NCI-H1105 treated with DMSO at 0.1 percent for 48 hours (cell line): Measurements from ENCODE around the gene USH1C.

Experiments used
- DNase-seq: peaks from one replicate; lab custom pipeline; 2025; lab: John Stamatoyannopoulos, UW

The USH1C gene

GRCh38 chr11:17526326-17526725 lies 17.9 kb downstream of the USH1C start:
- DNase-seq, result no peak

- no peak for DNase-seq
These were observed 18.6 kb downstream of the USH1C start for GRCh38 chr11:17525570-17525969.

- DNase-seq, result no peak
These were observed 20.0 kb downstream of the USH1C start for GRCh38 chr11:17524221-17524620.

GRCh38 chr11:17522655-17523054 lies 21.6 kb downstream of the USH1C start:
- DNase-seq, result no peak

- DNase-seq, result no peak
These were observed 22.9 kb downstream of the USH1C start for GRCh38 chr11:17521106-17521900.

GRCh38 chr11:17519061-17519885 lies 24.9 kb downstream of the USH1C start:
- no peak for DNase-seq

GRCh38 chr11:17518366-17518765 lies 25.9 kb downstream of the USH1C start:
- DNase-seq, result no peak

- no peak for DNase-seq
These were observed 27.0 kb downstream of the USH1C start for GRCh38 chr11:17517186-17517585.

- DNase-seq, result no peak
These were observed 27.6 kb downstream of the USH1C start for GRCh38 chr11:17516551-17517150.

- DNase-seq, result no peak
These were observed 28.6 kb downstream of the USH1C start for GRCh38 chr11:17515443-17516176.

GRCh38 chr11:17514476-17514875 lies 29.7 kb downstream of the USH1C start:
- DNase-seq, result no peak

GRCh38 chr11:17513853-17514252 lies 30.4 kb downstream of the USH1C start:
- DNase-seq, result no peak

- no peak for DNase-seq
These were observed 32.1 kb downstream of the USH1C start for GRCh38 chr11:17512101-17512500.

- no peak for DNase-seq
These were observed 32.6 kb downstream of the USH1C start for GRCh38 chr11:17511571-17511970.

- no peak for DNase-seq
These were observed 33.6 kb downstream of the USH1C start for GRCh38 chr11:17510507-17511206.

- no peak for DNase-seq
These were observed 35.4 kb downstream of the USH1C start for GRCh38 chr11:17508791-17509190.

- no peak for DNase-seq
These were observed 35.9 kb downstream of the USH1C start for GRCh38 chr11:17508306-17508705.

GRCh38 chr11:17507773-17508172 lies 36.4 kb downstream of the USH1C start:
- DNase-seq, result no peak

GRCh38 chr11:17506942-17507341 lies 37.3 kb downstream of the USH1C start:
- DNase-seq, result no peak

GRCh38 chr11:17506314-17506713 lies 37.9 kb downstream of the USH1C start:
- no peak for DNase-seq

GRCh38 chr11:17505146-17505545 lies 39.1 kb downstream of the USH1C start:
- DNase-seq, result no peak
